Sigmoid colon (tissue), 7 donors: Measurements from ENCODE around the gene LRRC75B. TPM values are rescaled to one million over a fixed set of nuclear protein-coding genes. Genes with fewer than 3 reads are reported as not detected.
A peak's percentile ranks its signal among the peaks of the same experiment; 100 is the strongest.

Experiments used
- DNase-seq: peaks from one replicate; pipeline ENCODE4 v3.0.0-alpha.2; 2019
- H3K27ac ChIP-seq, 4 donors: fragments of 200-600 bp; sonication (generic); one replicate each; pipeline ENCODE4 v1.5.1; 2016 to 2019; ENCODE audit warnings: mild to moderate bottlenecking in 1 of 4
- H3K27me3 ChIP-seq, 3 donors: fragments of 200-600 bp; sonication (generic); one replicate each; pipeline ENCODE4 v1.5.1; 2019; ENCODE audit warnings: mild to moderate bottlenecking in 1 of 3
- H3K36me3 ChIP-seq, 4 donors: fragments of 200-600 bp; sonication (generic); one replicate each; pipeline ENCODE4 v1.5.1; 2016 to 2019
- H3K4me1 ChIP-seq, 4 donors: fragments of 200-600 bp; sonication (generic); one replicate each; pipeline ENCODE4 v1.5.1; 2017 to 2019
- H3K4me3 ChIP-seq, 4 donors: fragments of 200-600 bp; sonication (generic); one replicate each; pipeline ENCODE4 v1.5.1; 2017 to 2019; ENCODE audit warnings: mild to moderate bottlenecking in 2 of 4, moderate library complexity in 1 of 4
- H3K9me3 ChIP-seq, 4 donors: fragments of 200-600 bp in 3 of 4; sonication (generic) in 3 of 4; one replicate each; pipeline versions ENCODE4 v1.5.1 to v1.6.1; 2013 to 2019
- EP300 ChIP-seq, 4 donors: sonication (generic); formaldehyde crosslinking; IDR thresholded peaks; one replicate each; pipeline ENCODE4 v1.6.1; 2017; ENCODE audit warnings: antibody characterized with exemption in 4 of 4
- POLR2A ChIP-seq, 2 donors: fragments of 450-650 bp; IDR thresholded peaks; one replicate each; pipeline ENCODE4 v1.6.1; 2016; ENCODE audit warnings: antibody characterized with exemption in 2 of 2, mild to moderate bottlenecking in 2 of 2, moderate library complexity in 2 of 2
- POLR2AphosphoS5 ChIP-seq, 4 donors: sonication (generic); formaldehyde crosslinking; IDR thresholded peaks; one replicate each; pipeline ENCODE4 v1.6.1; 2017; ENCODE audit warnings: antibody characterized with exemption in 4 of 4
- WGBS, 2 donors: extraction: QIAGEN DNeasy Blood & Tissue Kit; methylation state at CpG; one replicate each; pipeline ENCODE4 v1.1.7; 2013; 5-methylcytosine and 5-hydroxymethylcytosine counted together
- intact Hi-C: fragments of 100-400 bp; cut with DNase I; formaldehyde crosslinking; loops from one replicate; pipeline ENCODE4 v1.15.1; 2023
- polyA plus RNA-seq, 3 donors: library from polyadenylated mRNA; stranded (reverse); fragments of 200-250 nt; gene quantifications; one replicate each; pipeline ENCODE4 v1.2.3, GENCODE V29; 2013
- total RNA-seq, 4 donors: library from RNA; depleted of rRNA; stranded (reverse); fragments of >200 nt; gene quantifications; one replicate each; pipeline ENCODE4 v1.1.0, GENCODE V29; 2016
- TF ChIP-seq, protein P1 (sequence below), 4 experiments: fragments of 450-650 bp in 3 of 4; fragments of 200-600 bp in 1 of 4; IDR thresholded peaks; one replicate each; pipeline ENCODE4 v1.5.1; 2016 to 2019; ENCODE audit warnings: antibody characterized with exemption in 4 of 4, mild to moderate bottlenecking in 3 of 4, moderate library complexity in 2 of 4
- donor health status: healthy with polysubstance abuse.
- donor health status: Bipolar disorder and iron deficiency.
- donor health status: healthy.

LRRC75B gene
- total and polyA plus RNA-seq, 7 donors = 2.5 to 18.6 (median 13.3) TPM

DNA sequence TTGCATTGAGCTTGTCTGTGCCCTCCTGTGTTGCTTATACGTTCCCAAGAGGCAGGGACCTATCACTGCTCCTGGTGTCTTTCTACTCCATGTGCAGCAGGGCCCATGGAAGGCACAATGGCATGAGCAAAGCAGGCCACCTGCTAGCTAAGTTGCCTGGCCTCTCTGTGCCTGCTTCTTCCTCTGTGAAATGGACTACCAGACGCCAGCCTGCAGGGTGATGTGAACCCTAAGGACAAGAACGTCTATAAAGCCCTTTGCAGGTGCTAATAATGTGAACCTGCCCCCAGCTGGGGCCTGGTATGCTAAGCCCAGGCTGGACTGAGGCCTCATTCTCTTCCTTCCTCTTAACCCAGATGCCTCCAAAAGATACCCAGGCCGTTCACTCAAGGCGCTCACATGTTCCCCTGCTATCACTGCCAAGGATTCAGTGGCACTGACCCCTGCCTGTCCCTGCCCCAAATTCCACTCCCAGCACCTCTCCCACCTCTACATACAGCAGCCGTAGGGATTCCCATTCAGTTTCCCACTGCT, 41.9 kb downstream of the LRRC75B start:
- peaks cover 0 to 35% (median 25%) of the 10 kb centered on the region in 4 donors for H3K4me1 ChIP-seq
- intact Hi-C loops = no loop called here
- 72 to 73% methylated on average over 6 of the region's 6 CpGs for WGBS, 2 donors
- H3K9me3 ChIP-seq = no peaks in the 10 kb centered on the region
- no peak overlapping the region for H3K27ac ChIP-seq
- no peaks in the 10 kb centered on the region for H3K27me3 ChIP-seq
- no peak overlapping the region for H3K4me3 ChIP-seq
- peaks cover 19 to 29% (median 24%) of the 10 kb centered on the region in 4 donors for H3K36me3 ChIP-seq
- no peak for DNase-seq
- TF ChIP-seq, protein P1, sequence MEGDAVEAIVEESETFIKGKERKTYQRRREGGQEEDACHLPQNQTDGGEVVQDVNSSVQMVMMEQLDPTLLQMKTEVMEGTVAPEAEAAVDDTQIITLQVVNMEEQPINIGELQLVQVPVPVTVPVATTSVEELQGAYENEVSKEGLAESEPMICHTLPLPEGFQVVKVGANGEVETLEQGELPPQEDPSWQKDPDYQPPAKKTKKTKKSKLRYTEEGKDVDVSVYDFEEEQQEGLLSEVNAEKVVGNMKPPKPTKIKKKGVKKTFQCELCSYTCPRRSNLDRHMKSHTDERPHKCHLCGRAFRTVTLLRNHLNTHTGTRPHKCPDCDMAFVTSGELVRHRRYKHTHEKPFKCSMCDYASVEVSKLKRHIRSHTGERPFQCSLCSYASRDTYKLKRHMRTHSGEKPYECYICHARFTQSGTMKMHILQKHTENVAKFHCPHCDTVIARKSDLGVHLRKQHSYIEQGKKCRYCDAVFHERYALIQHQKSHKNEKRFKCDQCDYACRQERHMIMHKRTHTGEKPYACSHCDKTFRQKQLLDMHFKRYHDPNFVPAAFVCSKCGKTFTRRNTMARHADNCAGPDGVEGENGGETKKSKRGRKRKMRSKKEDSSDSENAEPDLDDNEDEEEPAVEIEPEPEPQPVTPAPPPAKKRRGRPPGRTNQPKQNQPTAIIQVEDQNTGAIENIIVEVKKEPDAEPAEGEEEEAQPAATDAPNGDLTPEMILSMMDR (IDR thresholded peaks at IDR 0.05) = no peak
- TF ChIP-seq POLR2AphosphoS5 (IDR thresholded peaks at IDR 0.05) (no peak), EP300 (IDR thresholded peaks at IDR 0.05) (no peak), POLR2A (IDR thresholded peaks at IDR 0.05) (no peak)

- H3K27ac ChIP-seq = no peak overlapping the region
- no peaks in the 10 kb centered on the region for H3K9me3 ChIP-seq
- TF ChIP-seq POLR2AphosphoS5 (IDR thresholded peaks at IDR 0.05) (no peak), POLR2A (IDR thresholded peaks at IDR 0.05) (no peak), EP300 (IDR thresholded peaks at IDR 0.05) (no peak)
- TF ChIP-seq, protein P1 (IDR thresholded peaks at IDR 0.05) = no peak
- 45 to 74% methylated on average over 8 of the region's 8 CpGs for WGBS, 2 donors
- peaks cover 19 to 29% (median 24%) of the 10 kb centered on the region in 4 donors for H3K36me3 ChIP-seq
- intact Hi-C loops = no loop called here
- no peaks in the 10 kb centered on the region for H3K27me3 ChIP-seq
- H3K4me3 ChIP-seq = no peak overlapping the region
- no peak for DNase-seq
- peaks cover 0 to 38% (median 30%) of the 10 kb centered on the region in 4 donors for H3K4me1 ChIP-seq
These were observed 42.6 kb downstream of the LRRC75B start for GRCh38 chr22:24550028-24550901.

DNA sequence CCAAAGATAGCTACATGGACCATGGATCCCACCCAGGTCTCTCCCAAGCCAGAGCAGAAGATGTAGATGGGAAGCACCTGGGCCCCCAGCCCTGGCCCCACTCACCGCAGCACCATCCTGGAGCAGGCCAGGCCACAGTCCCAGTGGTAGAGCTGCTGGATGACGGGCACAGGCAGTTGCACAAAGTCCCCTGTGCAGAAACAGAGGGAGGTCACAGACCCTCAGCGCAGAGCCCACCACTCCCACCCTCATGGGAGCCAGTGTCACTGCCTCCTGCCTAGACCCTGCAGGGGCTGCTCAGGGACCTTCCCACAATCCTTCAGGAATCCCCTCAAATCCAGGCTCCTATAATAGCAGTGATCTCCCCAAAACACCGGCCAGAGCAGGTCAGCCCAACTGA, 44.1 kb downstream of the LRRC75B start:
- Histone ChIP-seq H3K4me1 (peaks cover 0 to 44% (median 39%) of the 10 kb centered on the region in 4 donors), H3K27ac (no peak overlapping the region), H3K27me3 (no peaks in the 10 kb centered on the region), H3K4me3 (no peak overlapping the region), H3K9me3 (no peaks in the 10 kb centered on the region), H3K36me3 (peaks cover 21 to 38% (median 28%) of the 10 kb centered on the region in 4 donors)
- WGBS, 2 donors = 97 to 98% methylated on average over 4 of the region's 4 CpGs
- intact Hi-C loops = no loop called here
- TF ChIP-seq POLR2AphosphoS5 (IDR thresholded peaks at IDR 0.05) = no peak
- no peak for TF ChIP-seq EP300 (IDR thresholded peaks at IDR 0.05)
- TF ChIP-seq, protein P1 (IDR thresholded peaks at IDR 0.05) = no peak
- TF ChIP-seq POLR2A (IDR thresholded peaks at IDR 0.05) = no peak
- no peak for DNase-seq

DNA sequence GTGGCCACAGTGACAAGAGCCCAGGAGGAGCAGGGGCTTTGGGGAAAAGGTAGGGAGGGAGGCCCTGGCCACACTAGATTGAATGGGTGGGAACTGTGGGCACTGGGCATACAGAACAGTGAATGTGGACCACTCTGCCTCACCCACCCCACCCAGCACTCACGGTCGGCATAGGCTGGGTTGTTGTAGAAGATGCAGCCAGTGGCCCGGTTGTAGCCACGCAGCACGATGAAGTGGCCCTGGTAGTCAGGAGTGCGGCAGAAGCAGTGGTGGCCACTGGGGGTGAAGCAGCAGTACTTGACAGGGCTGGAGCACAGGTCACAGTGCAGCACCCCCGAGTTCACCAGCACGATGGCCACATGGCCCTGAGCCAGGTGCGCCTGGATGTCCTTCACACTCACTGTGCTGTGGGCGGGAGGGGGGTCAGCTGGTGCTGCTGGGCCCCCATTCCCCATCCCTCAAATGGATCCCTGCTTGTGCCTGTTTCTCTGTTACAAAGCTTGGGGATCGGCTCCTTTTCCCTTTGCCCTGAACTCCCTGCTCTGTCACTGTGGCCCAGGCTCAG, 49.1 kb downstream of the LRRC75B start:
- no peaks in the 10 kb centered on the region for H3K27me3 ChIP-seq
- H3K36me3 ChIP-seq = peaks cover 40 to 86% (median 65%) of the 10 kb centered on the region in 4 donors
- no peak for TF ChIP-seq EP300 (IDR thresholded peaks at IDR 0.05)
- TF ChIP-seq, protein P1 (IDR thresholded peaks at IDR 0.05) = no peak
- TF ChIP-seq POLR2A (IDR thresholded peaks at IDR 0.05) = no peak
- TF ChIP-seq POLR2AphosphoS5 (IDR thresholded peaks at IDR 0.05) = no peak
- WGBS, 2 donors = 96% methylated on average over 11 of the region's 11 CpGs
- H3K27ac ChIP-seq = peak overlapping the region in 2 of 4 donors; percentile 57 to 67
- no peak for DNase-seq
- intact Hi-C loops = no loop called here
- no peaks in the 10 kb centered on the region for H3K9me3 ChIP-seq
- no peak overlapping the region for H3K4me3 ChIP-seq
- peaks cover 0 to 23% (median 14%) of the 10 kb centered on the region in 4 donors for H3K4me1 ChIP-seq
